MM.1S (cell line): ENCODE results near the gene SRRM2.

Experiments used
- DNase-seq: peaks from one replicate; pipeline ENCODE4 v3.0.0-alpha.2; 2015
- H2AFZ ChIP-seq: fragments of 300-600 bp; sonication (generic); 2 replicates; pipeline ENCODE4 v1.6.0; 2016; ENCODE audit warnings: antibody characterized with exemption, low read length
- H3F3A ChIP-seq: fragments of 300-600 bp; sonication (generic); 2 replicates; pipeline ENCODE4 v1.6.1; 2016; ENCODE audit warnings: mild to moderate bottlenecking, antibody characterized with exemption, low read length, moderate library complexity, mixed read lengths; ENCODE audit not compliant: insufficient read depth
- H3K27ac ChIP-seq: fragments of 300-600 bp; sonication (generic); 2 replicates; pipeline ENCODE4 v1.5.1; 2016; ENCODE audit warnings: mild to moderate bottlenecking, low read length
- H3K27me3 ChIP-seq: fragments of 300-600 bp; sonication (generic); replicated peaks from 2 replicates; pipeline ENCODE4 v1.6.0; 2016; ENCODE audit warnings: low read length; ENCODE audit not compliant: insufficient read depth
- H3K36me3 ChIP-seq: fragments of 300-600 bp; sonication (generic); replicated peaks from 2 replicates; pipeline ENCODE4 v1.6.1; 2016; ENCODE audit warnings: mild to moderate bottlenecking, low read length, mixed read lengths; ENCODE audit not compliant: insufficient read depth
- H3K4me1 ChIP-seq: fragments of 300-600 bp; sonication (generic); 2 replicates; pipeline ENCODE4 v1.6.1; 2016; ENCODE audit warnings: low read length, mixed read lengths
- H3K4me2 ChIP-seq: fragments of 300-600 bp; sonication (generic); 2 replicates; pipeline ENCODE4 v1.6.0; 2016; ENCODE audit warnings: low read depth, low read length
- H3K4me3 ChIP-seq: fragments of 300-600 bp; sonication (generic); 2 replicates; pipeline ENCODE4 v1.5.1; 2016; ENCODE audit warnings: low read length, mixed read lengths
- H3K79me2 ChIP-seq: fragments of 300-600 bp; sonication (generic); 2 replicates; pipeline ENCODE4 v1.6.1; 2016; ENCODE audit warnings: mixed run types, low read length, mixed read lengths
- H3K9ac ChIP-seq: fragments of 300-600 bp; sonication (generic); 2 replicates; pipeline ENCODE4 v1.6.1; 2016; ENCODE audit warnings: low read length, mixed read lengths
- H3K9me2 ChIP-seq: fragments of 300-600 bp; sonication (generic); replicated peaks from 2 replicates; pipeline ENCODE4 v1.6.1; 2016; ENCODE audit warnings: mild to moderate bottlenecking, low read length, mixed read lengths; ENCODE audit not compliant: insufficient read depth
- H3K9me3 ChIP-seq: fragments of 300-600 bp; sonication (generic); replicated peaks from 2 replicates; pipeline ENCODE4 v1.6.1; 2016; ENCODE audit warnings: mild to moderate bottlenecking, low read length, mixed read lengths; ENCODE audit not compliant: insufficient read depth
- H4K20me1 ChIP-seq: fragments of 300-600 bp; sonication (generic); 2 replicates; pipeline ENCODE4 v1.6.1; 2016; ENCODE audit warnings: mild to moderate bottlenecking, low read length, moderate library complexity, mixed read lengths; ENCODE audit not compliant: insufficient read depth
- EZH2 ChIP-seq: fragments of 300-600 bp; sonication (generic); optimal IDR thresholded peaks from 2 replicates; pipeline ENCODE3; 2017; ENCODE audit warnings: low read depth, mild to moderate bottlenecking, antibody characterized with exemption, low read length, mixed read lengths
- EZH2phosphoT487 ChIP-seq: fragments of 300-600 bp; sonication (generic); IDR thresholded peaks from 2 replicates; pipeline ENCODE4 v1.6.1; 2018; ENCODE audit warnings: antibody characterized with exemption, low read length
- TF ChIP-seq, protein P1 (sequence below): fragments of 300-600 bp; sonication (generic); IDR thresholded peaks from 2 replicates; pipeline ENCODE4 v1.5.1; 2016; ENCODE audit warnings: antibody characterized with exemption, low read length, mixed read lengths

The SRRM2 gene

DNA sequence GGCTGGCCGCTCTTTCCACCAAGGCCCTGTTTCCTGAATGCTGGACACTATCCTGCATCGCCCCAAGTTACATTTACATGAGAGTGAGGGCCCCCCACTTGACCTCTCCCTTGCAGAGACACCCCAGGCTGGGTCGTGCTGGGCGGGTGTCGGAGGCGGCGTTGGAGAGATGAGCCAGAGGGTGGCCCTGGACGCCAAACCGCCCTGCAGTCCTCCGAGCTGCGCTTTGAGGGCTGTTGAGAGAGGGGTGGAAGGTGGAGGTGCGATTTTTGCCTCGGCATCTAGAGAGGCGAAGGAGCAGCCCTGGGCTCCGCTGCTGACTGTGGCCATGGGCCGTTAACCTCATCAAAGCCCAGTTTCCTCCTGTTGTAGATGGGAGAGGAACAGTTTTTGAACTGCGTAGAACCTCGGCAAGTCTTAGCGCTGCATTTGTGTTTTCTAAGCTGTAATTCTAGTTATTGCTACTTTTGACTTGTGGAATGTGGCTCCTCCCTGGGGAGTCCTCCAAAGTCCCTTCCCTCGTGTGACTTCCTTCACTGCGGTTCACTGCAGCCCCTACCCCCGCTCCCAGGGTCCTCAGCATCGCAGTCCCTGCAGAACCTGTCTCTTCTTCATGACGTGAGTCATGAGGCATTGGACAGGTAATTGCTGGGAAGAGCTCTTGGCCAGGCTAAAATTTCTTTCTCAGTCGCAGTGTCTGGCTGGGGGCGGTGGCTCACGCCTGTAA, 25.6 kb downstream of the SRRM2 start:
- Histone ChIP-seq H4K20me1 (no peaks in the 10 kb centered on the region), H3K9me3 (no peaks in the 10 kb centered on the region), H3K36me3 (no peaks in the 10 kb centered on the region), H2AFZ (peak overlapping the region; percentile 99), H3F3A (no peaks in the 10 kb centered on the region), H3K4me2 (peak overlapping the region; percentile 88), H3K27me3 (no peaks in the 10 kb centered on the region), H3K27ac (peak overlapping the region; percentile 78), H3K9me2 (no peaks in the 10 kb centered on the region), H3K4me3 (peak overlapping the region; percentile 96), H3K4me1 (peaks cover 14% of the 10 kb centered on the region; the same call in 1 of the 2 replicates), H3K9ac (peak overlapping the region; percentile 100), H3K79me2 (peaks cover 37% of the 10 kb centered on the region)
- DNase-seq, result no peak
- TF ChIP-seq EZH2, result no peak
- TF ChIP-seq EZH2phosphoT487, result no peak
- TF ChIP-seq, protein P1, sequence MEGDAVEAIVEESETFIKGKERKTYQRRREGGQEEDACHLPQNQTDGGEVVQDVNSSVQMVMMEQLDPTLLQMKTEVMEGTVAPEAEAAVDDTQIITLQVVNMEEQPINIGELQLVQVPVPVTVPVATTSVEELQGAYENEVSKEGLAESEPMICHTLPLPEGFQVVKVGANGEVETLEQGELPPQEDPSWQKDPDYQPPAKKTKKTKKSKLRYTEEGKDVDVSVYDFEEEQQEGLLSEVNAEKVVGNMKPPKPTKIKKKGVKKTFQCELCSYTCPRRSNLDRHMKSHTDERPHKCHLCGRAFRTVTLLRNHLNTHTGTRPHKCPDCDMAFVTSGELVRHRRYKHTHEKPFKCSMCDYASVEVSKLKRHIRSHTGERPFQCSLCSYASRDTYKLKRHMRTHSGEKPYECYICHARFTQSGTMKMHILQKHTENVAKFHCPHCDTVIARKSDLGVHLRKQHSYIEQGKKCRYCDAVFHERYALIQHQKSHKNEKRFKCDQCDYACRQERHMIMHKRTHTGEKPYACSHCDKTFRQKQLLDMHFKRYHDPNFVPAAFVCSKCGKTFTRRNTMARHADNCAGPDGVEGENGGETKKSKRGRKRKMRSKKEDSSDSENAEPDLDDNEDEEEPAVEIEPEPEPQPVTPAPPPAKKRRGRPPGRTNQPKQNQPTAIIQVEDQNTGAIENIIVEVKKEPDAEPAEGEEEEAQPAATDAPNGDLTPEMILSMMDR, result no peak

DNA sequence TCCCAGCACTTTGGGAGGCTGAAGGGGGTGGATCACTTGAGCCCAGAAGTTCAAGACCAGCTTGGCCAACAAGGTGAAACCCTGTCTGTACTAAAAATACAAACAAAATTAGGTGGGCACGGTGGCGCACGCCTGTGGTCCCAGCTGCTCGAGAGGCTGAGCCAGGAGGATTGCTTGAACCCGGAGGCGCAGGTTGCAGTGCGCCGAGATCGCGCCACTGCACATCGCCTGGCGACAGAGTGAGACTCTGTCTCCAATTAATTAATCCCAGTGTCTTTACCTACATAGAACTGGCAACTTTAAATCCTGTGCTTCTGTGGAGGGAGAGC, 26.2 kb downstream of the SRRM2 start:
- peaks cover 14% of the 10 kb centered on the region; the same call in 1 of the 2 replicates for H3K4me1 ChIP-seq
- no peak overlapping the region for H3K4me3 ChIP-seq
- no peaks in the 10 kb centered on the region for H3F3A ChIP-seq
- no peak for TF ChIP-seq EZH2phosphoT487
- TF ChIP-seq, protein P1, result no peak
- TF ChIP-seq EZH2, result no peak
- H3K9me2 ChIP-seq, result no peaks in the 10 kb centered on the region
- H3K9me3 ChIP-seq, result no peaks in the 10 kb centered on the region
- H3K4me2 ChIP-seq, result no peak overlapping the region; the same call in 1 of the 2 replicates
- DNase-seq, result no peak
- no peak overlapping the region for H3K9ac ChIP-seq
- peaks cover 1% of the 10 kb centered on the region; the same call in 1 of the 2 replicates for H3K27me3 ChIP-seq
- H3K79me2 ChIP-seq, result peaks cover 37% of the 10 kb centered on the region
- no peaks in the 10 kb centered on the region for H4K20me1 ChIP-seq
- H2AFZ ChIP-seq, result no peak overlapping the region
- H3K27ac ChIP-seq, result no peak overlapping the region
- no peaks in the 10 kb centered on the region for H3K36me3 ChIP-seq

DNA sequence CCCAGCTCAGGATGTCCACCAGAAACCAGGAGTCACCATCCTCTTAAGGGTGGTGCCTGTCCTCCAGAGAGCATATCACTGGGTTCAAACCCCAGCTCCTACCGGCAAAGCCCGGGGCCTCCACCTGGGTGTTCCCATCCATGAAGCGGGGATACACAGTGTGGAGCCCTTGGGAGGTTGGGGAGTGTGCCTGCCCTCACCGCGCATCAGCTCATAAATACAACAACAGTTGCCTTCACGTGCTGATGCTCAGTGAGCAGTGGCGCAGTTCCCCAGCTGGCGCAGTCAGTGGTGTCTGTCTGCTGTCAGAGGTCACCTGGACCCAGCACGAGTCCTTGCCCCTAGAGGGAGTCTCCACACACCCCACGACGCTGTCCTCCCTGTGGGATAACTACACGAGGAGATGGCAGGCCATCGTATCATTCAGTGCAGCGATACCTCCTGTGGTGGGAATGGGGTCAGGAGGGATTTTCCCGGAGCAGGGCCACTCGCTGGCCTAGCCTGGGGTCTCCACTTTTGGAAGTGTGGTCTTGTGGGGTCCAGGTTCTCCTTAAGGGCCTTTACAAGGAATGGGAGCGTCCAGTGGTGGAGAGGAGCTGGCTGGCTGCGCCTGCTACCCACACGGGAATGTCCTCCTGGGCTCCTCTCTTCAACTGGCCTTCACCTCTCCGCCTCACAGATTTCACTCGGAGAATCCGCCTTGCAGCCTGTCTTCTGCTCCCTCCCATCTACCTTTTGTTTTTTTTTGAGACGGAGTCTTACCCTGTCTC, 26.9 kb downstream of the SRRM2 start:
- no peak overlapping the region for H3K4me2 ChIP-seq
- DNase-seq, result no peak

More for the DNA sequence above, 26.9 kb downstream of the SRRM2 start:
- no peaks in the 10 kb centered on the region for H4K20me1 ChIP-seq
- no peak overlapping the region for H3K4me3 ChIP-seq
- peaks cover 37% of the 10 kb centered on the region for H3K79me2 ChIP-seq
- H3K36me3 ChIP-seq, result no peaks in the 10 kb centered on the region
- no peaks in the 10 kb centered on the region for H3F3A ChIP-seq
- H3K9me2 ChIP-seq, result no peaks in the 10 kb centered on the region
- peaks cover 14% of the 10 kb centered on the region; the same call in 1 of the 2 replicates for H3K4me1 ChIP-seq
- no peak for TF ChIP-seq EZH2phosphoT487
- TF ChIP-seq, protein P1, result no peak
- TF ChIP-seq EZH2, result no peak
- no peak overlapping the region for H2AFZ ChIP-seq
- peaks cover 9% of the 10 kb centered on the region for H3K27me3 ChIP-seq
- no peak overlapping the region for H3K27ac ChIP-seq
- H3K9ac ChIP-seq, result no peak overlapping the region
- H3K9me3 ChIP-seq, result no peaks in the 10 kb centered on the region
